Stimulated activated CD8-positive, alpha-beta memory T cell treated with anti-CD3 and anti-CD28 coated beads, Interleukin-7, amount 100 ng/mL, for 1 hour (primary cell): ENCODE measurements around the gene ASIC3.
"Not testable (repeated sequence)": the region's sequence is repeated elsewhere in the genome, so short reads cannot be mapped to it uniquely, and the experiment has no call there.

Experiments
- DNase-seq, 2 donors: peaks; one replicate each; pipeline ENCODE4 v3.0.0-alpha.2; 2020; ENCODE audit warnings: low read depth in 2 of 2

ASIC3 gene

DNA sequence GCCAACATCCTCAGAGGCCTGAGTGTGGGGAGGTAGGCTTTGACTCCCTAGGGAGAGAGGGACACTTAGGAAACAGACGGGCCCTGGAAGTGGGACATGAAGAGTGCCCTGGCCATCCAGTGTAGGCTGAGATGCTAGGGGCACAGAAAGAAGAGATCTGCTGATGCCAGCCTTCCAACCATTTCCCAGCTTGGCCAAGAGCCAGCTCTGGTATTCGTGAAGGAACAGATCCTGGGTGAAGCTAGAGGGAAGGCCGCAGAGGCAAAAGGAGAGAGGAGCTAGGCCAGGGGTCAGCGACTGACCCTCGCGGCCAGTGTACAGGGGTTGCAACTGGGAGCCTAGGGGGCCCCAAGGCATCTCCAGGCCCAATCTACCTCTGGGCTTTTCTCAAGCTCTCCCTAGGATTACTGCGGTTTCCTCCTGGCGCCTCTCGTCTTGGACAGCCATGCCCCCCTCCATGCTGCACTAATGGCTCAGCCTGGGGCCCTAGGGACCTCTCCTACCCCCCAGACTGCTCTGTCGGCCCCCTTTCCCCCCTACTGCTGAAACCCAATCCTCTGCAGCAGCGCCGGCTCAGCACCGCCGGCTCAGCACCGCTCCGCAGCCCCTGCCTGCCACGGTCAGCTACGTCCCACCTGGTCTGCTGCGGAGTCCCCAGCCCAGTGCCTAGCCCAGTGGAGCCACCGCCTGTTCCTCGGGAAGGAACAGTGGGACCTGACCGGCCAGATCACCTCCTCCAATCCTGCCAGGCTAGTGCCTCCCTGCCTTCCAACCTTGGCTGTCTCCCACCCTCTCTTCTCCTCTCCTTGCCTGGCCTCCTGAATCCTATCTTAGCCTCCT lies at the start of gene ASIC3:
ASIC3 (plus strand) TSS at position 556 of the 840 bp plus-strand sequence. CDS start 355 bp downstream, outside the sequence.
- DNase-seq, result no peak

DNA sequence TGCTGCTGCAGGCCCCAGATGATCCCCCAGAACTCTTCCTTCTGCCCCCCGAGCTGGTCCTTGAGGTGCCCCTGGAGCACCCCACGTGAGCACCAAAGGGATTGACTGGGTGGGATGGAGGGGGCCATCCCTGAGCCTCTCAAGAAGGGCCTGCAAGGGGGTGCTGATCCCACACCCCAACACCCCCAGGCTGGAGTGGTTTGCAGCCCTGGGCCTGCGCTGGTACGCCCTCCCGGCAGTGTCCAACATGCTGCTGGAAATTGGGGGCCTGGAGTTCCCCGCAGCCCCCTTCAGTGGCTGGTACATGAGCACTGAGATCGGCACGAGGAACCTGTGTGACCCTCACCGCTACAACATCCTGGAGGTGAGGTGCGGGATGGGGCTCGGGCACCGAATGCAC lies 49.3 kb upstream of the ASIC3 start:
- no peak for DNase-seq

DNA sequence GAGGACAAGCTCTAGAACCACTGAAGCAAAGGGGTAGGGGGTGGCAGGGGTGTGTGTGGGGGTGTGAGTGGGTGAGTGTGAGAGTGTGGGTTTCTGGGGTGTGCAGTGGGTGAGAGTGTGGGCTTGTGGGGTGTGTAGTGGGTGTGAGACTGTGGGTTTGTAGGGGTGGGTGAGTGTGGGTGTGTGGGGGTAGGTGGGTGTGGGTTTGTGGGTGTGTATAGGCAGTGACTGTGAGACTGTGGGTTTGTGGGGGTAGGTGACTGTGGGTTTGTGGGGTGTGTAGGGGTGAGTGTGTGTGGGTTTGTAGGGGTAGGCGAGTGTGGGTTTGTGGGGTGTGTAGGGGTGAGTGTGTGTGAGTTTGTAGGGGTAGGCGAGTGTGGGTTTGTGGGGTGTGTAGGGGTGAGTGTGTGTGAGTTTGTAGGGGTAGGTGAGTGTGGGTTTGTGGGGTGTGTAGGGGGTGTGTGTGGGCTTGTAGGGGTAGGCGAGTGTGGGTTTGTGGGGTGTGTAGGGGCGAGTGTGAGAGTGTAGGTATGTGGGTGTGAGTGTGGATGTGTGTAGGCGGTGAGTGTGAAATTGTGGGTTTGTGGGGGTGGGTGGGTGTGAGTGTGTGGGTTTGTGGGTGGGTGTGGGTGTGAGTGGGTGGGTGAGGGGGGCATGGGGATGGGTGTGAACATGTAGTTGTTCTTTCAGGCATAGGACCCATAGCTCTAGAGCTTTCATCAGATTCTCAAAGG lies 48.7 kb upstream of the ASIC3 start:
- DNase-seq, result no peak

DNA sequence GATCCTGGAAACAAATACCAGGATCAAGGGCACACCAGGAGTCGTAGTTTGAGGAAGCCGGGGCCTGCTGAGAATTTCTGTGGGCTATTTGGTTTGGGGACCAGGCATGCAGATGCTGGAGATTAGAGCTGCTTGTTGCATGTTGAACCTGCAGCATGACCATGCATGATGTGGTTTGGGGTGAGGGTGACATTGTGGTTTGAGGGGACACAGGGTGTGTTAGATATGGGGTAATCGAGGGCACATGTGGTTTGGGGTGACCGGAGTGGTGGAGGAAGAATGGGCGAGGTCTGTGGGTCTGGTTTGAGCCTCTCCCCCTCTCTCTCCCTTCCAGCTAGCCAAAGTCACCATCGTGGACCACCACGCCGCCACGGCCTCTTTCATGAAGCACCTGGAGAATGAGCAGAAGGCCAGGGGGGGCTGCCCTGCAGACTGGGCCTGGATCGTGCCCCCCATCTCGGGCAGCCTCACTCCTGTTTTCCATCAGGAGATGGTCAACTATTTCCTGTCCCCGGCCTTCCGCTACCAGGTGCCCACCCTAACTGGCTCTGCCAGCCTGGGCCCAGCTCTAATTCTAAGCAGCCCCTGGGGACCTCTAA lies 47.3 kb upstream of the ASIC3 start:
- no peak for DNase-seq

DNA sequence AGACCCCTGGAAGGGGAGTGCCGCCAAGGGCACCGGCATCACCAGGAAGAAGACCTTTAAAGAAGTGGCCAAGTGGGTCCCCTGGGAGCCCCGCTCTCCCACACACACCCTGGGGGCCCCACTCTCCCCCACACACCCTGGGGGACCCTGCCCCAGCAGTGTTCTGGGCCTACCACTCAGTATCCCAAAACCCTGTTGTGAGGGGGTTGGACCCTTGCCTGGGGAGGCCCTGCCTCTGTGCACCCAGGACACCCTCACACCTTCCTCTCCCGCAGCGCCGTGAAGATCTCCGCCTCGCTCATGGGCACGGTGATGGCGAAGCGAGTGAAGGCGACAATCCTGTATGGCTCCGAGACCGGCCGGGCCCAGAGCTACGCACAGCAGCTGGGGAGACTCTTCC lies 46.8 kb upstream of the ASIC3 start:
- DNase-seq, result no peak

DNA sequence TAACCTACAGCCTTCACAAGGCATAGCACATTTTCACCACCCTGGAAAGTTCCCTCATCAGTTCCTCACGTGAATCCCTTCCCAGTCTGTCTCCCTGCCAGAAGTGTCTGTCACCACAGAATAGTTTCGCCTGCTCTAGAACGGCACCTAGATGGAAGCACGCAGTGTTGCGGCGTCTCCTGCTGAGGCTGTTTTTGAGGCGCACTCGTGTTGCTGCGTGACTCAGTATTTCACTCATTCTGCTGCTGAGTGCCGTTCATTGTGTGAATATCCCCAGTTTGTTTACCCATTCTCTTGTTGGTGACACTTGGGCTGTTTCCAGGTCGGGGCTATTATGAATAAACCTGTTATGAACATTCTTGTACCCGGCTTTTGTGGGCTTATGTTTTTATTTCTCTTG lies 44.8 kb upstream of the ASIC3 start:
- no peak for DNase-seq

DNA sequence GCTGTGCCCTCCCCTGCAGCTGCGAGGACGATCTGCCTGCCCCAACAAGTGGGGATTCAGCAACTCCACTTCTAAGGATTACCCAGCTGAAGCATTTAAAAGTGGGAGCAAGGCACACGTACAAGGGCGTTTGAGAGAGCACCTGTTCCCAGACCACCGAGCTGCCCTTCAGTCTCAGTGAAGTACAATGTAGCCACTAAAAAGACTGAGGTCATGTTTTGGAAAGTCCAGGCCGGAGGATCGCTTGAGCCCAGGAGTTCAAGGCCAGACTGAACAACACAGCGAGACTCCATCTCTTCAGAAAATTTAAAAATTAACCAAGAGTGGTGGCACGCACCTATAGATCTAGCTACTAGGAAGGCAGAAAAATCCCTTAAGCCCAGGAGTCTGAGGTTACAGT lies 42.8 kb upstream of the ASIC3 start:
- no peak for DNase-seq

DNA sequence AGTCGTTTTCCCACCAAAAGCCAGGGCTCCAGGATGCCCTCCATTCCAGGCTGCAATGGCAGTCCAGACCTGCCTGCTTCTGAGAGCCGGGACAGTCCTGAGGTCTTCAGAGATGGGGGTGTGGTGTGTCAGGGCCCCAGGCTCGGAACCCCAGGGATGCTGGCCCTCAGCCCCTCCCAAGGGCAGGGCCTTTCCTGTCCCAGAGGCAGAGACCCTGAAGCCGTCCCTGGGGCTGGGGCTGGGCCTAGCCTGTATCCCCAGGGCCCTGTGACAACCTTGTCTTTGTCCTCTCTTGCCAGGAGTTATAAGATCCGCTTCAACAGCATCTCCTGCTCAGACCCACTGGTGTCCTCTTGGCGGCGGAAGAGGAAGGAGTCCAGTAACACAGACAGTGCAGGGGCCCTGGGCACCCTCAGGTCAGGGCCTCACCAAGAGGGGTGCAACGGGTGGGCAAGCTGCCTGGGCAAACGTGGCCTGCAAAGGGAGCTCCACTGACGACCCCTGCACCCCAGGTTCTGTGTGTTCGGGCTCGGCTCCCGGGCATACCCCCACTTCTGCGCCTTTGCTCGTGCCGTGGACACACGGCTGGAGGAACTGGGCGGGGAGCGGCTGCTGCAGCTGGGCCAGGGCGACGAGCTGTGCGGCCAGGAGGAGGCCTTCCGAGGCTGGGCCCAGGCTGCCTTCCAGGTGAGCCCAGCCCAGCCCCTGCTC lies 41.6 kb upstream of the ASIC3 start:
- DNase-seq, result no peak

DNA sequence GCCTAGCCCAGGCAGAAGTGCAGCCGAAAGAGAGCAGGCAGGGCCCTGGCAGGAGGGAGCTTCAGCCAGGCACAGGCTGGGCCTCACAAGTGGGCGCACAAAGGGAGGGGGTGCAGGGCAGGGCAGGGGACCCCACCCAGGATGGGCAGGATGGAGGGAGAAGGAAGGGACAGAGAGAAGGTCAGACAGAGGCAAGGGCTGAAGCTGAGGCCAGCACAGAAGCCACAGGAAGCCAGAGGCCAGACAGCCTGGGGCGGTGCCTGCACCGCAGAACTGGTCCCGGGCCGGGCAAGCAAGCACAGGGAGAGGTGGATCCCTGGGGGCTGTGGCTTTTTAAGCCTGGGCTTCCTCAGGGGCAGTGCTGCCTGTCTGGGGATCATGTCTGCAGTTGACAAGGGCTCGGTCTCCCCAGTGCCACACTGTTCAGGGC lies 40.8 kb upstream of the ASIC3 start:
- DNase-seq, result no peak

DNA sequence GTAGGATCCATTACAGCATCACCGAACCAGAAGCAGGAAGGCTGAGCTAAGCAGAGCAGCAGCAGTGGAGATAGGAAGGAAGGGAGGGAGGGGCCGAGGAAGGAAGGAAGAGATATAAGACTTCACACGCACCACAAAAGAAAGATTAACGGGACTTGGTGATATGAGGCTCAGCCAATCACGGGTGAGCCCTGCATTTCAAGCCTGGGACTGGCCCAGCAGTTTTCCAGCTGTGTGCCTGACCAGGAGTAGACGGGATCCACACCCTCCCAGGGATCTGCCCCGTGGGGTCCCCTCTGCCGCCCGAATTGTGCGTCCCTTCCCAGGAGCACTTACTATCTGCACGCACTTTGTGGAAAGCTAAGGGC lies 40.2 kb upstream of the ASIC3 start:
- no peak for DNase-seq

DNA sequence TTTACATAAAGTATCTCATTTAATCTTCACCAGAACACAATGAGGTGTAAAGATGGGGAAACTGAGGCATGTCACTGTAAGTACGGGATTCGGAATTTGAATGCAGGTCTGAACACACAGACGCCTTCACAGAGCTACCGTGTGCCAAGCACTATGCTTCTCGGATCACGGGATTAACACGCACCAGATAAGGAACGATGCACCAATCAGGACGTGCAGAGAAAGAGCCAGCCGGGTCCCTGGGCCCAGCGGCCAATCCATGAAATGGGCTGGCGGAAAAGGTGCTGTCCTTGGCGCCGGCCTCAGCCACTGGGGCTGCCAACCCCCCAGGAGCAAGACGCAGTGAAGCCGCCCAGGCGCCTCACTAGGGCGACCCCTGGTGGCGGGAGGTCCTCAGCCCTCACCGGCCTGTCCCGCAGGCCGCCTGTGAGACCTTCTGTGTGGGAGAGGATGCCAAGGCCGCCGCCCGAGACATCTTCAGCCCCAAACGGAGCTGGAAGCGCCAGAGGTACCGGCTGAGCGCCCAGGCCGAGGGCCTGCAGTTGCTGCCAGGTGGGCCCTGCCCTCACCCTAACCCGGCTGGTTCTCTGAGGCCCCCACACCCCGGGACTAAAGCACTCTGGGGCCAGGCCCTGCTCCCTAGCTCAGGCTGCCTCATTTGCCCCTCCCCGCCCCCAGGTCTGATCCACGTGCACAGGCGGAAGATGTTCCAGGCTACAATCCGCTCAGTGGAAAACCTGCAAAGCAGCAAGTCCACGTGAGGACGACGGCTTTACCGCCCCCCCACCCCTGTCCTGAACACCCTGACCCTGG lies 39.6 kb upstream of the ASIC3 start:
- DNase-seq, result peak; percentile 55 to 65

DNA sequence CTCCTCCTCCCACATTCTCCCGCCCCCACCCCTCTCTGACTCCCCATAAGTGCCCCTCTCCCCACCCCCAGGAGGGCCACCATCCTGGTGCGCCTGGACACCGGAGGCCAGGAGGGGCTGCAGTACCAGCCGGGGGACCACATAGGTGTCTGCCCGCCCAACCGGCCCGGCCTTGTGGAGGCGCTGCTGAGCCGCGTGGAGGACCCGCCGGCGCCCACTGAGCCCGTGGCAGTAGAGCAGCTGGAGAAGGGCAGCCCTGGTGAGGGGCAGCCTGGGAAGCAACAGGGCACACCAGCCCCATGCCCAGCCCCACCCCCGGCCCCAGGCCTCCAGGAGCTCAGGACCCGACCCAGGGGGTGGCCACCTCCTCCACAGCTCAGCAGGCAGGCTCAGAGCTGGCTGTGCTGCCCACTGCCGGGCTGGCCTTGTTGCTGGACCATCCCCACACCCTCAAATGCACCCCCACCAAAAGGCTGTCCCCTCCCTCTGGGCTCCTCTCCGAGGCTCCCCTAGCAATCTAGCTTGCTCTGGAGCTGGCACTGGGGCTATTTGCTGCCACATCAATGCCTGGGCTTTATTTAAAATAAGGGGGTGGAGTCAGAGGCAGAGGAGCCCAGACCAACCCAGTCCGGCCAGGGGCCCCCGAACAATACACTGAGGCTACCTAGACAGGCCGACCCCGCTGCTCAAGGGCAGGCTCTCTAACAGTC lies 38.8 kb upstream of the ASIC3 start:
- no peak for DNase-seq

DNA sequence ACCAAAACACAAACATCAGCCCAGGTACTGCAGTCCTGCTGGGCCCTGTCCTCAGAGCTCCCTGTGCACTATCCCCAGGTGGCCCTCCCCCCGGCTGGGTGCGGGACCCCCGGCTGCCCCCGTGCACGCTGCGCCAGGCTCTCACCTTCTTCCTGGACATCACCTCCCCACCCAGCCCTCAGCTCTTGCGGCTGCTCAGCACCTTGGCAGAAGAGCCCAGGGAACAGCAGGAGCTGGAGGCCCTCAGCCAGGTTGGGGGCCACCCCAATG lies 38.4 kb upstream of the ASIC3 start:
- DNase-seq, result no peak

DNA sequence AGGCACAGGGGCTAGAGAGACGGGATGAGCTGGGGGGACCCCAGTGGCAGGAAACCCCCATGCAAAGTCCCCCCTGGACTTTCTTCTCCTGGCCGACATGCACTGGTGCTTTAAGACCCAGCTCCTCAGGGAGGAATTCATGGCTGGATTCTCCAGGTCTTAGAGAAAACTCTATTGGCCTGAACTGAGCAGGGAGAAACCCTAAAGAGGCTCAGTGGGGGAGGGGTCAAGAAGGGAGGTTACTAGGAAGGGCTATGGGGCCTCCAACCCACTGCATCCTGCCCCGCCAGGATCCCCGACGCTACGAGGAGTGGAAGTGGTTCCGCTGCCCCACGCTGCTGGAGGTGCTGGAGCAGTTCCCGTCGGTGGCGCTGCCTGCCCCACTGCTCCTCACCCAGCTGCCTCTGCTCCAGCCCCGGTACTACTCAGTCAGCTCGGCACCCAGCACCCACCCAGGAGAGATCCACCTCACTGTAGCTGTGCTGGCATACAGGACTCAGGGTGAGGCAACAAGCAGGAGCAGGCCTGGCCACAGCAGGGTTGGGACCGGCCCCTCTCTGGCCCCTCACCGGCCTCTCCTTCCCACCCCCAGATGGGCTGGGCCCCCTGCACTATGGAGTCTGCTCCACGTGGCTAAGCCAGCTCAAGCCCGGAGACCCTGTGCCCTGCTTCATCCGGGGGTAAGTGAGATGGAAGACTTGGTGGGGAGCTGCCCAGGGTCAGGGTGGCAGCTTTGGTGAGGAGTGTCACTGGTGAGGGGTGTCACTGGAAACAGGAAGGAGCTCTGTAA lies 37.8 kb upstream of the ASIC3 start:
- DNase-seq, result no peak

DNA sequence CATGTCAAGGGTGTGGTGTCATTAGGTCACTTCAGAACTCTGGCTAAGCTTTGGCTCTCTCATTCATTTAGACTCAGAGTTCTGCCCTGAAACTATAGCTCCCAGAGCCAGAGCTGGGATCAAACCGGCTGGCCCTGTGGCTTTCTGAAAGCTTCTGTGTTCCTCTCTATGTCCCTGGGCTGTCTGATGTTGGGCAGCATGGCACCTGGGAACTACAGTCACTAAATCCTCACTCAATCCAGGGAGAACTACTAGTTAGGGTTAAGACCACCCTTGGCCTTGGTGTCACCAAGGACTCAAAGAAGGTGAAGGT lies 37.3 kb upstream of the ASIC3 start:
- no peak for DNase-seq

DNA sequence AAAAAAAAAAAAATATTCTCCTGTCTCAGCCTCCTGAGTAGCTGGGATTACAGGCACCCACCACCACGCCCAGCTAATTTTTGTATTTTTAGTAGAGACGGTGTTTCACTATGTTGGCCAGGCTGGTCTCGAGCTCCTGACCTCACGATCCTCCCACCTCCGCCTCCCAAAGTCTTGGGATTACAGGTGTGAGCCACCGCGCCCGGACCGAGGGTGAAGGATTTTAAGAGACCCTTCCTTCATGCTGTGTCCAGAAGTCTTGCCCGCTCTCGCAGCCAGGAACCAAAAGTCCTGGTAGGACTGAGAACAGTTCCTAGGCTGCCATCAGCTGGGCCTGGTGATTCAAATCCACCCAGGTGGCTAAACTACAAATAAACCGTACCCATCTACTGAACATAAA lies 36.7 kb upstream of the ASIC3 start:
- not testable (repeated sequence) for DNase-seq

DNA sequence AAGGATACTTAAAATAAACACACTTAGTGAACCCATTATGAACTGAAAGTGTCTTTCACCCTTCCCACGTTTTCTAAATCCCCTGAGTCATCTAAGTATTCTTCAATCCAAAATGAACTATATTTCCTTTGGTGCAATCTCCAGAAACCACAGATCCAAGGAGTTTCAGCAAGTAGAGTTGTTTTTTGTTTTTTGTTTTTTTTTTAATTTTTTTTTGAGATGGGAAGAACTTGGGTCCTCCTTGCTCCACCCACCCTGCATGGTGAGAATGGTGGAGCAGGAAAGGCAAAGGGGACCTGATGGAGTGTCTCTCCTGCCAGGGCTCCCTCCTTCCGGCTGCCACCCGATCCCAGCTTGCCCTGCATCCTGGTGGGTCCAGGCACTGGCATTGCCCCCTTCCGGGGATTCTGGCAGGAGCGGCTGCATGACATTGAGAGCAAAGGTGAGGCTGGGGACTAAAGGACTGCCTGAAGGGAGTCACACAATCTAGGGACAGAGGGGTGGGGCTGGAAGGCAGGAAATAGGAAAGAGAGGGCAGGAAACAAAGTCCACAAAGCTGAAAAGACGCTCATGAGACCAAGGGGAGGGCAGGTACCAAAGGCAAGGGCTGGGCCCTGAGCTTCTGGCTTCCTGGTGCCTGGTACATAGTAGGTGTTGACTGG lies 36.2 kb upstream of the ASIC3 start:
- no peak for DNase-seq

DNA sequence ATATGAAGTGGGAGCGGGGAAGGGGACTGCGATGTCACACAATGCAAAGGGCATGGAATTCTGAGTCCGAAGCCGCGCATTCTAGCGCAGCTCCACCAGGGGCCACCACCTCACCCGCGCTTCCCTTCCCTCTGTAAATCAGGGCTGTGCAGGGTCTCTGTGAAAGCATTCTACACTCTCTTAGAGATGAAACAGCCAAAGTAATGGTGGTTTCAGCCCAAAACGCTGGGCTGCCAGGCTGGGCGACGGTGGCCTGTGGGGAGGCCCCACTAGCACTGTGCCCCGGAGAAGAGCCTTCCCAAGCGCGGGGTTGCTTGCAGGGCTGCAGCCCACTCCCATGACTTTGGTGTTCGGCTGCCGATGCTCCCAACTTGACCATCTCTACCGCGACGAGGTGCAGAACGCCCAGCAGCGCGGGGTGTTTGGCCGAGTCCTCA lies 35.4 kb upstream of the ASIC3 start:
- no peak for DNase-seq

DNA sequence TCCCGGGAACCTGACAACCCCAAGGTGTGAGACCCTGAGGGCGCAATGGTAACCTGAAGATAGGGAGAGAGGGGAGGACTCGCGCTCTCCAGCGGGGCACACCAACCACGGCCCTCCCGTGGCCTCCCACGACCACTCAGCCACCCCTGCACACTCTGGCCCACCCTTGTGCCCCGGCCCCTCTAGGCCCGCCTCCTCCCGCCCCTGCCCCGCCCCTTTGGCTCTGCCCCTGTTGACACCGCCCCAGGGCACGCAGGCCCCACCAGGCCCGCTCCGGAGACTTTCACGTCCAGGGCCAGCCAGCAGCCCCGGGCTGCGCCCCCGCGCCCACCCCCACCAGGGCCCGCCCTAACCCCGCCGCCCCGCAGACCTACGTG lies 35.0 kb upstream of the ASIC3 start:
- no peak for DNase-seq
